OCI-LY1 (cell line): ENCODE results near the gene ICAM1.

Experiments
- H2AFZ ChIP-seq: fragments of 200-600 bp; sonication (generic), shearing (Covaris generic); 2 replicates; pipeline ENCODE4 v1.6.0; 2014; ENCODE audit warnings: antibody characterized with exemption, mild to moderate bottlenecking, low read length
- H3F3A ChIP-seq: fragments of 200-600 bp; sonication (generic), shearing (Covaris generic); 2 replicates; pipeline ENCODE4 v1.6.0; 2014; ENCODE audit warnings: mild to moderate bottlenecking, antibody characterized with exemption, low read length, moderate library complexity; ENCODE audit not compliant: insufficient read depth
- H3K27ac ChIP-seq: fragments of 200-600 bp; sonication (generic); 2 replicates; pipeline ENCODE4 v1.5.1; 2014; ENCODE audit warnings: low read length, mixed run types, mild to moderate bottlenecking, low read depth; ENCODE audit not compliant: poor library complexity, severe bottlenecking
- H3K27me3 ChIP-seq: fragments of 200-600 bp; sonication (generic); 2 replicates; pipeline ENCODE4 v1.6.0; 2014; ENCODE audit warnings: antibody characterized with exemption, mild to moderate bottlenecking, low read length, moderate library complexity; ENCODE audit not compliant: insufficient read depth
- H3K36me3 ChIP-seq: fragments of 200-600 bp; sonication (generic); 2 replicates; pipeline ENCODE4 v1.6.1; 2014; ENCODE audit warnings: mild to moderate bottlenecking, antibody characterized with exemption, low read length, moderate library complexity, mixed read lengths; ENCODE audit not compliant: insufficient read depth
- H3K4me1 ChIP-seq: fragments of 200-600 bp; sonication (generic); 2 replicates; pipeline ENCODE4 v1.5.1; 2014; ENCODE audit warnings: mild to moderate bottlenecking, low read length, moderate library complexity; ENCODE audit not compliant: insufficient read depth, severe bottlenecking
- H3K4me2 ChIP-seq: fragments of 200-600 bp; sonication (generic), shearing (Covaris generic); 2 replicates; pipeline ENCODE4 v1.6.1; 2014; ENCODE audit warnings: low read length
- H3K4me3 ChIP-seq: fragments of 200-600 bp; sonication (generic); 2 replicates; pipeline ENCODE4 v1.5.1; 2014; ENCODE audit warnings: low read length, low read depth, mild to moderate bottlenecking, mixed read lengths; ENCODE audit not compliant: poor library complexity, severe bottlenecking
- H3K79me2 ChIP-seq: fragments of 200-600 bp; shearing (Covaris generic); 2 replicates; pipeline ENCODE4 v1.6.1; 2016; ENCODE audit warnings: mixed run types, low read length, mixed read lengths; ENCODE audit not compliant: insufficient read depth
- H3K9ac ChIP-seq: fragments of 200-600 bp; sonication (generic), shearing (Covaris generic); 2 replicates; pipeline ENCODE4 v1.6.1; 2014; ENCODE audit warnings: mild to moderate bottlenecking, low read length, mixed read lengths
- H3K9me2 ChIP-seq: fragments of 200-600 bp; sonication (generic), shearing (Covaris generic); 2 replicates; pipeline ENCODE4 v1.6.1; 2014; ENCODE audit warnings: low read depth, mild to moderate bottlenecking, low read length, mixed read lengths
- H3K9me3 ChIP-seq: fragments of 200-600 bp; shearing (Covaris generic); 2 replicates; pipeline ENCODE4 v1.6.1; 2014; ENCODE audit warnings: low read length, mixed read lengths
- H4K20me1 ChIP-seq: fragments of 200-600 bp; sonication (generic), shearing (Covaris generic); 2 replicates; pipeline ENCODE4 v1.6.0; 2016; ENCODE audit warnings: mild to moderate bottlenecking, low read length; ENCODE audit not compliant: insufficient read depth
- EZH2 ChIP-seq: fragments of 200-600 bp; sonication (generic), shearing (Covaris generic); IDR thresholded peaks from 2 replicates; pipeline ENCODE4 v1.8.0; 2017; ENCODE audit warnings: borderline replicate concordance, mixed run types, mild to moderate bottlenecking, antibody characterized with exemption, low read length, moderate library complexity, mixed read lengths
- TF ChIP-seq, protein P1 (sequence below): fragments of 200-600 bp; sonication (generic), shearing (Covaris generic); IDR thresholded peaks from 2 replicates; pipeline ENCODE4 v1.5.1; 2017; ENCODE audit warnings: mild to moderate bottlenecking, antibody characterized with exemption, low read length, moderate library complexity, mixed read lengths

ICAM1 gene

DNA sequence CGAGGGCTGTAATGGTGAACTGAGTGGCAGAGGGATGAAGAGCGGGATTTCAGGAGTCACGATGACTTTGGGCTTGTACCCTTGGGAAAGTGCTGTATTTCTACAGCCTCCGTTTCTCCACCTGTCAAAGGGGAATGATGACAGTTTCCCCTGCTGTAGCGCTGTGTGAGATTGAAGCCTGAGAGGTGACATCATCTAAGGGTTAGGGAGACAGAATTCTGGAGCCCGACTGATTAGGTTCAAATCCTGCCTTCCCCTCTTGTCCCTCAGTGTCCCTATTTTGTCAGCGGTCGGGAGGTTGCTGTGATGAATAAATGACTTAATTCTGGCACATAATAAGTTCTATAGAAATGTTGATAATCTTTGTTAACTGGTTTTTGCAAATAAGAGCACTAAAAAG, 18.2 kb upstream of the ICAM1 start:
- Histone ChIP-seq H3K79me2 (peaks cover 8% of the 10 kb centered on the region), H2AFZ (no peak overlapping the region), H3F3A (no peaks in the 10 kb centered on the region), H3K9me2 (no peaks in the 10 kb centered on the region), H3K36me3 (peaks cover 41% of the 10 kb centered on the region), H3K9ac (peak overlapping the region; percentile 92), H3K27me3 (no peaks in the 10 kb centered on the region), H3K9me3 (no peaks in the 10 kb centered on the region), H3K4me2 (peak overlapping the region; percentile 100), H4K20me1 (no peaks in the 10 kb centered on the region), H3K4me3 (peak overlapping the region; percentile 94), H3K4me1 (peaks cover 32% of the 10 kb centered on the region), H3K27ac (peak overlapping the region; percentile 27)
- TF ChIP-seq, protein P1, sequence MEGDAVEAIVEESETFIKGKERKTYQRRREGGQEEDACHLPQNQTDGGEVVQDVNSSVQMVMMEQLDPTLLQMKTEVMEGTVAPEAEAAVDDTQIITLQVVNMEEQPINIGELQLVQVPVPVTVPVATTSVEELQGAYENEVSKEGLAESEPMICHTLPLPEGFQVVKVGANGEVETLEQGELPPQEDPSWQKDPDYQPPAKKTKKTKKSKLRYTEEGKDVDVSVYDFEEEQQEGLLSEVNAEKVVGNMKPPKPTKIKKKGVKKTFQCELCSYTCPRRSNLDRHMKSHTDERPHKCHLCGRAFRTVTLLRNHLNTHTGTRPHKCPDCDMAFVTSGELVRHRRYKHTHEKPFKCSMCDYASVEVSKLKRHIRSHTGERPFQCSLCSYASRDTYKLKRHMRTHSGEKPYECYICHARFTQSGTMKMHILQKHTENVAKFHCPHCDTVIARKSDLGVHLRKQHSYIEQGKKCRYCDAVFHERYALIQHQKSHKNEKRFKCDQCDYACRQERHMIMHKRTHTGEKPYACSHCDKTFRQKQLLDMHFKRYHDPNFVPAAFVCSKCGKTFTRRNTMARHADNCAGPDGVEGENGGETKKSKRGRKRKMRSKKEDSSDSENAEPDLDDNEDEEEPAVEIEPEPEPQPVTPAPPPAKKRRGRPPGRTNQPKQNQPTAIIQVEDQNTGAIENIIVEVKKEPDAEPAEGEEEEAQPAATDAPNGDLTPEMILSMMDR, result no peak
- no peak for TF ChIP-seq EZH2

DNA sequence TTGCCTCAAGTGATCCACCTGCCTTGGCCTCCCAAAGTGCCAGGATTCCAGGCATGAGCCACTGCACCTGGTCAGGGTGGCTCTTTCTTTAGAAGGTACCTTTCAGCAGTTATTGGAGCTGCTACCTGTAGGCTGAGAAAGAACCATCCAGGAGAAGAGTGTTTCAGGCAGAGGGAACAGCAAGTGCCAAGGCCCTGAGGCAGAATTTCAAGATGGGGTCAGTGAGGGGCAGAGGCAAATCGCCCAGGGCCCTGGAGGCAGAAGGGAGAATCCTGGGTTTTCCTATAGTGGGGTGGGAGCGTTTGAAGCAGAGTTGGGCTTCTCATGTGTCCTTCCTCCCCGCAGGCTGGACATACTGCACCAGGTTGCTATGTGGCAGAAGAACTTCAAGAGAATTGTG, 16.7 kb upstream of the ICAM1 start:
- Histone ChIP-seq H3K4me1 (peaks cover 20% of the 10 kb centered on the region), H3F3A (no peaks in the 10 kb centered on the region), H3K4me2 (no peak overlapping the region), H3K27me3 (no peaks in the 10 kb centered on the region), H3K79me2 (peaks cover 8% of the 10 kb centered on the region), H3K9me3 (no peaks in the 10 kb centered on the region), H4K20me1 (no peaks in the 10 kb centered on the region), H3K9ac (no peak overlapping the region), H3K9me2 (no peaks in the 10 kb centered on the region), H2AFZ (no peak overlapping the region), H3K4me3 (no peak overlapping the region), H3K27ac (no peak overlapping the region), H3K36me3 (peaks cover 52% of the 10 kb centered on the region)
- TF ChIP-seq, protein P1, result no peak
- no peak for TF ChIP-seq EZH2

DNA sequence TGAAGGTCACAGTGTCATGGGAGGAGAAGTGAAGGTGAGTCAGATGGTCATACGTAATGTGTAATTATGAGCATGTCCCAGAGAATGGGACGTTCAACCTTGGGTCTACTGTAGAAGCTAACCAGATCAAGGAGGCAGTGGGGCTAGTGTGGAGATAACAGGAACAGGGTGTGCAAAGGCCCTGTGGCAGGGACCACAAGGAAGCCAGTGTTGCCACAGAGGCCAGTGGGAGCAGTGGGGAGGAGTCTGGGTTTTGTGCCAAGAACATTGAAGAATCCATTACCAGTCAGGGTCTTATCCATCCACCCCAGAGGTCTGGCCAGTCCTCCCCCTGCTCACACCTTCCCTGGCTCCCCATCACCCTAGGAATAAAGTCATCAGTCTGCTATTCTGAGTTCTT, 15.6 kb upstream of the ICAM1 start:
- Histone ChIP-seq H3K4me2 (no peak overlapping the region), H3K27ac (no peak overlapping the region), H3K9me3 (no peaks in the 10 kb centered on the region), H4K20me1 (no peaks in the 10 kb centered on the region), H3F3A (no peaks in the 10 kb centered on the region), H3K4me1 (peaks cover 20% of the 10 kb centered on the region), H3K36me3 (peaks cover 61% of the 10 kb centered on the region), H3K4me3 (no peak overlapping the region), H3K9ac (no peak overlapping the region), H3K27me3 (no peaks in the 10 kb centered on the region), H3K79me2 (peaks cover 8% of the 10 kb centered on the region), H2AFZ (no peak overlapping the region), H3K9me2 (no peaks in the 10 kb centered on the region)
- no peak for TF ChIP-seq EZH2
- TF ChIP-seq, protein P1, result no peak
